Neural cell (in vitro differentiated cells): ENCODE measurements around the gene POLR1A. TPM values are rescaled to one million over a fixed set of nuclear protein-coding genes. Genes with fewer than 3 reads are reported as not detected.

ENCODE experiments used
- H2AFZ ChIP-seq: fragments of 200-600, 300-800 bp; sonication (generic), shearing (Covaris generic); 2 replicates; pipeline ENCODE4 v1.6.0; 2014; ENCODE audit warnings: low read depth, mild to moderate bottlenecking, antibody characterized with exemption, low read length, moderate library complexity
- H3F3A ChIP-seq: fragments of 200-600 bp; shearing (Covaris generic); 2 replicates; pipeline ENCODE4 v1.6.1; 2016; ENCODE audit warnings: mild to moderate bottlenecking, moderate library complexity, mixed read lengths, antibody characterized with exemption, low read length; ENCODE audit not compliant: insufficient read depth, poor library complexity, severe bottlenecking
- H3K27ac ChIP-seq: fragments of 200-600, 300-800 bp; sonication (generic), shearing (Covaris generic); 2 replicates; pipeline ENCODE4 v1.5.1; 2014; ENCODE audit warnings: mild to moderate bottlenecking, low read length, moderate library complexity
- H3K27me3 ChIP-seq: fragments of 300-800, 200-600 bp; sonication (generic), shearing (Covaris generic); 2 replicates; pipeline ENCODE4 v1.6.0; 2014; ENCODE audit warnings: mild to moderate bottlenecking, low read depth, low read length, moderate library complexity; ENCODE audit not compliant: insufficient read depth
- H3K36me3 ChIP-seq: fragments of 300-800, 200-600 bp; sonication (generic), shearing (Covaris generic); 2 replicates; pipeline ENCODE4 v1.5.1; 2014; ENCODE audit warnings: mild to moderate bottlenecking, antibody characterized with exemption, low read length, moderate library complexity; ENCODE audit not compliant: insufficient read depth
- H3K4me2 ChIP-seq: fragments of 300-800, 200-600 bp; sonication (generic), shearing (Covaris generic); 2 replicates; pipeline ENCODE4 v1.6.0; 2014; ENCODE audit warnings: mild to moderate bottlenecking, low read length
- H3K4me3 ChIP-seq: fragments of 300-800, 200-600 bp; sonication (generic), shearing (Covaris generic); 2 replicates; pipeline ENCODE4 v1.5.1; 2014; ENCODE audit warnings: mild to moderate bottlenecking, low read length, moderate library complexity
- H3K79me2 ChIP-seq: fragments of 200-600 bp; shearing (Covaris generic); replicated peaks from 2 replicates; pipeline ENCODE4 v1.6.0; 2014; ENCODE audit warnings: mild to moderate bottlenecking, low read length, moderate library complexity; ENCODE audit not compliant: insufficient read depth
- H3K9ac ChIP-seq: fragments of 300-800, 200-600 bp; sonication (generic), shearing (Covaris generic); 2 replicates; pipeline ENCODE4 v1.6.1; 2016; ENCODE audit warnings: mild to moderate bottlenecking, low read length, mixed read lengths
- H3K9me2 ChIP-seq: fragments of 200-600 bp; shearing (Covaris generic); 2 replicates; pipeline ENCODE4 v1.6.1; 2016; ENCODE audit warnings: mild to moderate bottlenecking, low read length, mixed read lengths; ENCODE audit not compliant: insufficient read depth
- H3K9me3 ChIP-seq: fragments of 200-600, 300-800 bp; sonication (generic), shearing (Covaris generic); 2 replicates; pipeline ENCODE4 v1.6.1; 2016; ENCODE audit warnings: mild to moderate bottlenecking, mixed run types, low read length, moderate library complexity, mixed read lengths
- H4K20me1 ChIP-seq: fragments of 200-600 bp; shearing (Covaris generic); 2 replicates; pipeline ENCODE4 v1.6.1; 2016; ENCODE audit warnings: mild to moderate bottlenecking, mixed run types; ENCODE audit not compliant: insufficient read depth
- EP300 ChIP-seq: fragments of 450-650 bp; conservative IDR thresholded peaks from 2 replicates; pipeline ENCODE4 v1.6.1; 2014; ENCODE audit warnings: antibody characterized with exemption, mild to moderate bottlenecking, moderate library complexity; ENCODE audit not compliant: poor library complexity, severe bottlenecking
- EZH2 ChIP-seq: fragments of 200-600, 300-800 bp; shearing (Covaris generic), sonication (generic); IDR thresholded peaks from 2 replicates; pipeline ENCODE4 v1.6.1; 2014; ENCODE audit warnings: antibody characterized with exemption, low read length, borderline replicate concordance, mild to moderate bottlenecking; ENCODE audit not compliant: insufficient read depth, poor library complexity, severe bottlenecking
- MXI1 ChIP-seq: fragments of 450-650 bp; conservative IDR thresholded peaks from 2 replicates; pipeline ENCODE4 v1.6.1; 2014; ENCODE audit warnings: antibody characterized with exemption, mild to moderate bottlenecking; ENCODE audit not compliant: poor library complexity, severe bottlenecking
- POLR2AphosphoS5 ChIP-seq: IDR thresholded peaks from 2 replicates; pipeline ENCODE4 v1.6.1; 2012
- RAD21 ChIP-seq: fragments of 450-650 bp; conservative IDR thresholded peaks from 2 replicates; pipeline ENCODE4 v1.6.1; 2014; ENCODE audit warnings: antibody characterized with exemption, mild to moderate bottlenecking, moderate library complexity
- SMC3 ChIP-seq: fragments of 450-650 bp; conservative IDR thresholded peaks from 2 replicates; pipeline ENCODE4 v1.6.1; 2014; ENCODE audit warnings: antibody characterized with exemption, mild to moderate bottlenecking, moderate library complexity; ENCODE audit not compliant: poor library complexity
- TAF1 ChIP-seq: IDR thresholded peaks from 2 replicates; pipeline ENCODE4 v1.6.1; 2012; ENCODE audit warnings: low read depth
- polyA plus RNA-seq: library from polyadenylated mRNA; depleted of rRNA; stranded (reverse); fragments of >200 nt; gene quantifications from 2 replicates; pipeline ENCODE4 v1.2.3, GENCODE V29; 2014
- TF ChIP-seq, protein P1 (sequence below): fragments of 450-650 bp; IDR thresholded peaks from 2 replicates; pipeline ENCODE4 v1.5.1; 2014; ENCODE audit warnings: antibody characterized with exemption, mild to moderate bottlenecking, moderate library complexity; ENCODE audit not compliant: poor library complexity, severe bottlenecking
- TF ChIP-seq, protein P2 (sequence below): IDR thresholded peaks from 2 replicates; pipeline ENCODE4 v1.6.1; 2012; ENCODE audit warnings: borderline replicate concordance

Gene POLR1A
- polyA plus RNA-seq, 1 donor from 2014 or later, result 5.4 TPM

DNA sequence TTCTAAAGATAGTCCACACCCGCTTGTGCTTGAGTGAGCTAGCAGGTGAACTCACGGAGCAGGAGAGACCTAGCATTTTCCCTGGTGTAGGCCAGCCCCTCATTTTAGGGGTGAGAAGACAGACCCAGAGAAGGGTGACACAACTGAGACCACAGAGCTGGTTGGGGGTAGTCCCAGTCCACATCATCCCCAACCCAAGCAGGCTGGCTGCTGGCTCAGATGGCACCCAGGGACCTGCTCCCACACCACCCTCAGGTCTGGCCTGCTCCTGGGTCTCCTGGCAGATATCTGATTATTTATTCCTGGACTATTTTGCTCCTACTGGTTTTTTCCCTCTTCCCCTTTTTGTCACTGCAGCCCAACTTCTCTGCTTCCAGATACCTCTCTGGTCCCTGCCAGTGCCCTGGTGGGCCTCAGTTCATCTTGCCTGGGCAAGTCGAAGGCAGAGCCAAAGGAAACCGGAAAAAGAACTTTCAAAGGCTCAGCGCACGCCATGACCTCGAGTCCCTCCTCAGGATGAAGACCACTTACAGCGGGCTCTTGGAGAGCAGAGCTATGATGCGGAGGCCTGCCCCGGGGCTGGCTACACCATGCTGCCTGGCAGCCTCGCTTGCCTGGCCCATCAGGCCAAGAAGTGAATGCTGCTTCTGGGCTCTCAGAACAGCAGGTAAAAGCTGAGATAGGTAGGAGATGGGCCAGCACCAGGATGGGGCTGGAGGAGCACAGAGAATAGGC lies 72.7 kb downstream of the POLR1A start:
- Histone ChIP-seq H3F3A (no peaks in the 10 kb centered on the region), H4K20me1 (no peaks in the 10 kb centered on the region), H3K27ac (no peak overlapping the region), H3K9me2 (no peaks in the 10 kb centered on the region), H2AFZ (no peak overlapping the region), H3K79me2 (no peaks in the 10 kb centered on the region), H3K27me3 (no peaks in the 10 kb centered on the region), H3K4me3 (no peak overlapping the region), H3K36me3 (no peaks in the 10 kb centered on the region), H3K9me3 (no peaks in the 10 kb centered on the region), H3K4me2 (no peak overlapping the region), H3K9ac (no peak overlapping the region)
- no peak for TF ChIP-seq POLR2AphosphoS5
- TF ChIP-seq, protein P1, sequence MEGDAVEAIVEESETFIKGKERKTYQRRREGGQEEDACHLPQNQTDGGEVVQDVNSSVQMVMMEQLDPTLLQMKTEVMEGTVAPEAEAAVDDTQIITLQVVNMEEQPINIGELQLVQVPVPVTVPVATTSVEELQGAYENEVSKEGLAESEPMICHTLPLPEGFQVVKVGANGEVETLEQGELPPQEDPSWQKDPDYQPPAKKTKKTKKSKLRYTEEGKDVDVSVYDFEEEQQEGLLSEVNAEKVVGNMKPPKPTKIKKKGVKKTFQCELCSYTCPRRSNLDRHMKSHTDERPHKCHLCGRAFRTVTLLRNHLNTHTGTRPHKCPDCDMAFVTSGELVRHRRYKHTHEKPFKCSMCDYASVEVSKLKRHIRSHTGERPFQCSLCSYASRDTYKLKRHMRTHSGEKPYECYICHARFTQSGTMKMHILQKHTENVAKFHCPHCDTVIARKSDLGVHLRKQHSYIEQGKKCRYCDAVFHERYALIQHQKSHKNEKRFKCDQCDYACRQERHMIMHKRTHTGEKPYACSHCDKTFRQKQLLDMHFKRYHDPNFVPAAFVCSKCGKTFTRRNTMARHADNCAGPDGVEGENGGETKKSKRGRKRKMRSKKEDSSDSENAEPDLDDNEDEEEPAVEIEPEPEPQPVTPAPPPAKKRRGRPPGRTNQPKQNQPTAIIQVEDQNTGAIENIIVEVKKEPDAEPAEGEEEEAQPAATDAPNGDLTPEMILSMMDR, result no peak
- TF ChIP-seq RAD21, result no peak
- no peak for TF ChIP-seq EZH2
- TF ChIP-seq SMC3, result no peak
- no peak for TF ChIP-seq MXI1
- TF ChIP-seq TAF1, result no peak
- TF ChIP-seq, protein P2, sequence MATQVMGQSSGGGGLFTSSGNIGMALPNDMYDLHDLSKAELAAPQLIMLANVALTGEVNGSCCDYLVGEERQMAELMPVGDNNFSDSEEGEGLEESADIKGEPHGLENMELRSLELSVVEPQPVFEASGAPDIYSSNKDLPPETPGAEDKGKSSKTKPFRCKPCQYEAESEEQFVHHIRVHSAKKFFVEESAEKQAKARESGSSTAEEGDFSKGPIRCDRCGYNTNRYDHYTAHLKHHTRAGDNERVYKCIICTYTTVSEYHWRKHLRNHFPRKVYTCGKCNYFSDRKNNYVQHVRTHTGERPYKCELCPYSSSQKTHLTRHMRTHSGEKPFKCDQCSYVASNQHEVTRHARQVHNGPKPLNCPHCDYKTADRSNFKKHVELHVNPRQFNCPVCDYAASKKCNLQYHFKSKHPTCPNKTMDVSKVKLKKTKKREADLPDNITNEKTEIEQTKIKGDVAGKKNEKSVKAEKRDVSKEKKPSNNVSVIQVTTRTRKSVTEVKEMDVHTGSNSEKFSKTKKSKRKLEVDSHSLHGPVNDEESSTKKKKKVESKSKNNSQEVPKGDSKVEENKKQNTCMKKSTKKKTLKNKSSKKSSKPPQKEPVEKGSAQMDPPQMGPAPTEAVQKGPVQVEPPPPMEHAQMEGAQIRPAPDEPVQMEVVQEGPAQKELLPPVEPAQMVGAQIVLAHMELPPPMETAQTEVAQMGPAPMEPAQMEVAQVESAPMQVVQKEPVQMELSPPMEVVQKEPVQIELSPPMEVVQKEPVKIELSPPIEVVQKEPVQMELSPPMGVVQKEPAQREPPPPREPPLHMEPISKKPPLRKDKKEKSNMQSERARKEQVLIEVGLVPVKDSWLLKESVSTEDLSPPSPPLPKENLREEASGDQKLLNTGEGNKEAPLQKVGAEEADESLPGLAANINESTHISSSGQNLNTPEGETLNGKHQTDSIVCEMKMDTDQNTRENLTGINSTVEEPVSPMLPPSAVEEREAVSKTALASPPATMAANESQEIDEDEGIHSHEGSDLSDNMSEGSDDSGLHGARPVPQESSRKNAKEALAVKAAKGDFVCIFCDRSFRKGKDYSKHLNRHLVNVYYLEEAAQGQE, result no peak
- TF ChIP-seq EP300, result no peak

DNA sequence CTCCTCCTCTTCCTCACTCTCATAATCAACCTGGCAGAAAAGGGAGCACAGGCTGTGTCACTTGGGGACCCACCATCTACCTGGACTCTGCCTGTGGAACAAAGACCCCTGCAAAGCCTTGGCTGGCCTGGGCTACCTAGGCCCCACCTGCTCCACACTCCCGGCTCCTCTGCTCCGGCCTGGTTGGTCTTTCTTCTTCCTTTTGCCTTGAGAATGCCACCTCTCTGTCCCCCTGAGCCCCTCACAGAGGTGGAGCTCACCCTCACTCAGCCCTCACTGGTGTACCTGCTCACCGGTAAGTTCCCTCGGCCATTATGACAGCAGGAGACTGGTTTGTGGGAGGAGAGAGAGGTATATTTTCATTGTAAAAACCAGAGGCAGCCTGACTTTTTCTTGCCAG lies 74.1 kb downstream of the POLR1A start:
- no peak overlapping the region for H3K27ac ChIP-seq
- no peak for TF ChIP-seq TAF1
- no peak for TF ChIP-seq RAD21
- TF ChIP-seq EP300, result no peak
- TF ChIP-seq, protein P1, result no peak
- TF ChIP-seq MXI1, result no peak
- TF ChIP-seq POLR2AphosphoS5, result no peak
- TF ChIP-seq EZH2, result no peak
- TF ChIP-seq, protein P2, result no peak
- TF ChIP-seq SMC3, result no peak

More for the DNA sequence above, 74.1 kb downstream of the POLR1A start:
- no peak overlapping the region for H3K4me3 ChIP-seq
- H4K20me1 ChIP-seq, result no peaks in the 10 kb centered on the region
- H3K9me2 ChIP-seq, result no peaks in the 10 kb centered on the region
- no peaks in the 10 kb centered on the region for H3K79me2 ChIP-seq
- no peaks in the 10 kb centered on the region for H3K36me3 ChIP-seq
- H3K9ac ChIP-seq, result no peak overlapping the region
- no peak overlapping the region for H2AFZ ChIP-seq
- no peaks in the 10 kb centered on the region for H3K9me3 ChIP-seq
- H3K4me2 ChIP-seq, result no peak overlapping the region
- H3K27me3 ChIP-seq, result no peaks in the 10 kb centered on the region
- H3F3A ChIP-seq, result no peaks in the 10 kb centered on the region
